ENCODE measurements around the gene AGPAT4. TPM values are rescaled to one million over a fixed set of nuclear protein-coding genes. Genes with fewer than 3 reads are reported as not detected.
A peak's percentile ranks its signal among the peaks of the same experiment; 100 is the strongest.
"Not testable (repeated sequence)": the region's sequence is repeated elsewhere in the genome, so short reads cannot be mapped to it uniquely, and the experiment has no call there.

Gene AGPAT4
- total RNA-seq, 2 donors from 2014 or later = 8.0 to 9.5 TPM

DNA sequence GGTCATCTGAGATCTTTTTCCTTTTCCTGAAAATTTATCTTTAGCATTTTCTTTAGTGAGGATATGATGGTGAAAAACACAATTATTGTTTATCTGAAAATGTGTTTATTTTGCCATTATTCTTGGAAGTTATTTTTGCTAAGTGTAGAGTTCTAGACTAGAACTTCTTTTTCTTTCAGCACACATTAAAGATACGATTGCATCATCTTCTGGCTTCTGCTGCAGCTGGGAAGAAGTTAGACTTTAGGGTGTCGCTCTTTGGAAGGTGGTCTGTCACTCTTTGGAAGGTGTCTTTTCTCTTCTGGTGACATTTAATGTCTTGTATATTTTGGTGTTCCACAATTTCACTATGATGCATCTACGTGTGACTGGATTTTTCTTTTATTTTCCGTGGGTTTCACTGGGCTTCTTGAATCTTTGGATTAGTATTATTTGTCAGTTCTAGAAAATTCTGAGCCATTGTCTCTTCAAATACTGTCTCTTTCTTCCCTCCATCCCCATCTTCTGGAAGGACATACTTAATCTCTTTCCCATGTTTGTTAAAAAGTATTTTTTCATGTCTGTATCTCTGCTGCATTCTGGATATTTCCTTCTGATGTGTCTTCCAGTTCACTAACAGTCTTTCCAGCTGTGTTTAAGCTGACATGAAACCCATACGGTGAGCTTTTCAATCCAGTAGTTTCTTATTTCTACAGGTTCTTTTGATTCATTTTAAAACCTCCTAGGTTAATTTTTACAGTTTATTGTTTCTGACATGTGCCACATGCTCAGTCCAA lies 81.0 kb downstream of the AGPAT4 start:
- H3K36me3 Mint-ChIP-seq (ENCODE audit: insufficient read depth in 2 of 2) = peaks cover 9 to 12% of the 10 kb centered on the region in 2 donors
- DNase-seq (no peak), ATAC-seq (replicated peaks in 1 of 2) (no peak)
- no peak overlapping the region for H3K4me3 Mint-ChIP-seq
- no peaks in the 10 kb centered on the region for H3K27me3 Mint-ChIP-seq (ENCODE audit: low read depth)
- peak overlapping the region; percentile 50 for H3K27ac Mint-ChIP-seq
- H3K9me3 Mint-ChIP-seq = peaks cover 9 to 14% of the 10 kb centered on the region in 2 donors
- H3K4me1 Mint-ChIP-seq (ENCODE audit: low read depth) = no peaks in the 10 kb centered on the region

DNA sequence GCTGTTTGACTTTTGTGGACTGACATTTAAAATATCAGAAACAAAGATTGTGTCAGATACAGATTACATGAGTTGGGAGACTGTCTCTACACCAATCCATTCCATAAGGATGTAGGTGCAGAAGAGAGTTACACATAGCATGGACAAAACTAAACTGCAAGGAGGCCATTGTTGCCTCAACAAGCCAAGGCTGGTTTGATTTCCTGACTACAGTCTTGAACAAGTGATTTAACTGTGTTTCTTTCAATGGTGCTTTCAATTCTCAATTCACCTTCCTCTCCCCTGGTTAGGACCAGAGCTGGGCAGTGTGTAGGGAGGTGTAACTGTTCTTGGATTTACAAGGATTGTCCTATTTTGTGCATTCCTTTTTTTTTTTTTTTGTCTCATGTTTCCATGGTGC lies 82.2 kb downstream of the AGPAT4 start:
- Mint-ChIP-seq H3K27me3 (ENCODE audit: low read depth) (no peaks in the 10 kb centered on the region), H3K27ac (no peak overlapping the region), H3K9me3 (peaks cover 9 to 14% of the 10 kb centered on the region in 2 donors), H3K36me3 (ENCODE audit: insufficient read depth in 2 of 2) (peaks cover 9 to 12% of the 10 kb centered on the region in 2 donors), H3K4me3 (no peak overlapping the region), H3K4me1 (ENCODE audit: low read depth) (peaks cover 4% of the 10 kb centered on the region)
- no peak for ATAC-seq (replicated peaks in 1 of 2)
- DNase-seq = no peak

DNA sequence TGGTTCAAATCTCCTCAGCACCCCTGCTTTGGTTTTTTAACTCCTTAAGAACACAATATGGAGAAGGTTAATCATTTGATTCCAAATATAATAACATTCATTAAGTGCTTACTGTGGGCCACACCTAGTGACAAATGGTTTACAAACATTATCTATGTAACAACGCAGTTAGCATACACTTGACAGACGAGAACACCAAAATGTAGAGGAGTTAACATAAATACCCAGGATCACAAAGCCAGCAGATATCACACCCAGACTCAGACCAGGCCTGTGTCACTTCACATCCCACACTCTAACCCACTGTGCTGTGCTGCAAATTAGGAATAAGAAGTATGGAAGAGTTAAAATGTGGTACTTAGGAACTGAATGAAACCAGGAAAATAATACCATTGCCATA lies 82.9 kb downstream of the AGPAT4 start:
- ATAC-seq (replicated peaks in 1 of 2) = no peak
- peaks cover 10% of the 10 kb centered on the region for H3K4me1 Mint-ChIP-seq (ENCODE audit: low read depth)
- no peaks in the 10 kb centered on the region for H3K27me3 Mint-ChIP-seq (ENCODE audit: low read depth)
- H3K27ac Mint-ChIP-seq = no peak overlapping the region
- no peak for DNase-seq
- H3K36me3 Mint-ChIP-seq (ENCODE audit: insufficient read depth in 2 of 2) = peaks cover 9 to 12% of the 10 kb centered on the region in 2 donors
- H3K4me3 Mint-ChIP-seq = no peak overlapping the region
- H3K9me3 Mint-ChIP-seq = peaks cover 9 to 14% of the 10 kb centered on the region in 2 donors

DNA sequence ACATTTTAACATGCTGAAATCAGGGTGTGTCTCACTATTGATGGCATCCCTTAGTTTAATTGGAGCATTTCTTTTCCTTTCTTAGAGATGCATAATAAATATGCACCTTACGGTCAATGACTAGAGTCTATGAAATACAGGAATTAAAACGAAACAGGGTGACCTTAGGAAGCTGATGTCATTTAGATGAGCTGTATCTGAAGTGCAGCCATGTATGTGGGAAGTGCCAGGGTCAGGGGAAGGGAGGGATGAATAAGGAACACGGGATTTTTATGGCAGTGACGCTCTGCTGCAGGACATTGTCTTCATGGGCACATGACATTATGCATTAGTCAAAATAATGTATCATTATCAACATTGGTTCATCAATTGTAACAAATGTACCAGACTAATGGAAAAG lies 84.0 kb downstream of the AGPAT4 start:
- H3K4me1 Mint-ChIP-seq (ENCODE audit: low read depth) = peaks cover 10% of the 10 kb centered on the region
- no peaks in the 10 kb centered on the region for H3K27me3 Mint-ChIP-seq (ENCODE audit: low read depth)
- H3K9me3 Mint-ChIP-seq = peaks cover 9 to 14% of the 10 kb centered on the region in 2 donors
- no peak for ATAC-seq (replicated peaks in 1 of 2)
- no peak for DNase-seq
- no peak overlapping the region for H3K27ac Mint-ChIP-seq
- H3K36me3 Mint-ChIP-seq (ENCODE audit: insufficient read depth in 2 of 2) = peaks cover 9 to 12% of the 10 kb centered on the region in 2 donors
- H3K4me3 Mint-ChIP-seq = no peak overlapping the region

DNA sequence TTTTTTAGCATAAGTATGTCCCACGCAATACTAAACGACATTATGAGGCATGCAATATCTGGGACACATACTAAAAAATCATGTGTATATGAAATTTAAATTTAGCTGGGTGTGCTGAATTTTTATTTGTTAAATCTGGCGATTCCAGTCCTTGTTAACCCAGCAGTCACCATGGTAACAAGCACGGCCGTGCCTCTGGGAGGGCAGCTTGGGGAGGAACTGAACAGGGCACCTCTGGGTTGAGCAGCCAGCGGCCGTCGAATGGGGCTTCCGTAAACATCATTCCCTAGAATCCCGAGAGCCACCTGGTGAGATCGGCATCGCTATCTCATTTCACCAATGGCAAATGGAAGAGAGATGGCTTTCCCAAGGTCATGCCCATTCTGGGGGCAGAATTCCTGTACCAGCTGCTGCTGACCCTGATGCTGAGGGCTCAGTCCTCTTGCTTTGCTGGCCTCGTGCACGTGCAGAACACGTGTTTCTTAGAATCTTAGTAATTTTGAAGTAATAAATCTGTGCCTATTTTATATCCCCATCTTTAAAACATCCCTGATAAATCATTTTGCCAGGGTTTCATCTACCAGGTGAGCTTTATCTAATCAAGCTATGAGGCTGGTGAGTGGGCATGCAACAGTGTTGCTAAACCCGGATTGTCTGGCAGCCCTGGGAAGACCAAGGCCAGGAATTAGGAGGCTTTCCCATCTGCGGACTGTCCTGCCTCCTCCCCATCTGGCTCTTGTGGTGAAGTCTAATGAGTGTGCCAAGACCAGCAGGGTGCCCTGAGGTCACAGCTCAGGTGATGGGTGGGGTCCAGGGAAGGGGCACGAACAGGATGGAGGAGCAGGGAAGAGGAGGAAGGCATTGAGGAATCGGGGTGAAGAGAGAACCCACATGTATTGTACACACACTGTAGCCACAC lies 85.1 kb downstream of the AGPAT4 start:
- Mint-ChIP-seq H3K4me1 (ENCODE audit: low read depth) (peaks cover 10% of the 10 kb centered on the region), H3K27ac (no peak overlapping the region), H3K27me3 (ENCODE audit: low read depth) (no peaks in the 10 kb centered on the region), H3K4me3 (no peak overlapping the region), H3K36me3 (ENCODE audit: insufficient read depth in 2 of 2) (peaks cover 5 to 10% of the 10 kb centered on the region in 2 donors), H3K9me3 (peaks cover 5 to 12% of the 10 kb centered on the region in 2 donors)
- DNase-seq (no peak), ATAC-seq (replicated peaks in 1 of 2) (no peak)

DNA sequence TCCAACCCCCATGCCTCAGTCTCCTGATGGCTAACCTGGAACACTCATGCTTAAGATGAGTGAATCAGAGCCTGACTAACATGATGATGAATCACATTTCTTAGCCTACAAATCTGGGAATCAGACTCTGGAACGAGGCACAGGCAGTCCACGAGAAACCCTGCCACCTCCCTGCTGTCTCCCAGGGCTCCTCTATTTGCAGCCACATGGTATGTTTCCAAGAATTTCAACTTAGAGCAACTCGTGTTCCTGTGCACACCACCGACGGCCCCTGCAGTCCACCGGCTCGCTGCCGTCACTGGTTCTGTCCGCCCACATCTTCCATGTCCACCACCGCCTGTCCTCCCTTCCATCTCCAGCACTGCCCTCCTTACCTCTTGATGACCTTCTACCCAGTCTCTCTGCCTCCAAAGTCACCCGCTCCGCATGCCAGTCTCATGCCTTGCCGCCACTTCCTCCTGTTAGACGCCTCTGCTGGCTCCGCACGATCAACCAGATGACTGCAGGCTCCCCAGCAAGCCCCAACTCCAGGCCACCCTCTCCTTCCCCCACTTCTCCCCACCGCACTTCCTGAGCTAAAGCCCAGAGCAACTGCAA lies 87.6 kb downstream of the AGPAT4 start:
- no peak for DNase-seq

DNA sequence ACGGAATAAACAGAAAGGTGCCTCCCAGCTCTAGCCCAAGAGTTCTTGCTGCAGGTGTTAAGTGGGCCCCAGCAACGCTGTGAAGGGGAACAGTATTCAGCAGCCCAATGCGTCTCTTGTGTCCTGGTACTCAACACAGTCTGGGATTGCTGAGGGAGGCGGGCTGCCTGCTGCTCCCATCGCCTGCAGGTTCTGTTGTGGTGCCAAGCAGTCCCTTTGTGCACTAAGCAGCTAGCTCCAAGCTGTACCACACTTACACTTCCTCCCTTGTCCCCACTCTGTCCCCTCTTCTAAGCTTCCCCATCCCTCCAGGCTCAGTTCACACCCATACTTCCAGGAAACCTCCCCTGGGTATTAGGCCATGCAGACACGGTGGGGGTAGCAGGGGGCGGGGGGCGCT lies 92.7 kb downstream of the AGPAT4 start:
- H3K27ac Mint-ChIP-seq = no peak overlapping the region
- H3K4me1 Mint-ChIP-seq (ENCODE audit: low read depth) = peaks cover under 1% of the 10 kb centered on the region
- DNase-seq = no peak
- H3K27me3 Mint-ChIP-seq (ENCODE audit: low read depth) = no peaks in the 10 kb centered on the region
- ATAC-seq (replicated peaks in 1 of 2) = no peak
- H3K4me3 Mint-ChIP-seq = no peak overlapping the region
- H3K9me3 Mint-ChIP-seq = peaks cover 6 to 7% of the 10 kb centered on the region in 2 donors
- peaks cover 5 to 11% of the 10 kb centered on the region in 2 donors for H3K36me3 Mint-ChIP-seq (ENCODE audit: insufficient read depth in 2 of 2)

More for the DNA sequence above, 87.6 kb downstream of the AGPAT4 start:
- ATAC-seq (replicated peaks in 1 of 2) = no peak
- Mint-ChIP-seq H3K27ac (no peak overlapping the region), H3K27me3 (ENCODE audit: low read depth) (no peaks in the 10 kb centered on the region), H3K4me1 (ENCODE audit: low read depth) (peaks cover 10% of the 10 kb centered on the region), H3K4me3 (no peak overlapping the region), H3K36me3 (ENCODE audit: insufficient read depth in 2 of 2) (no peaks in the 10 kb centered on the region), H3K9me3 (peaks cover 2% of the 10 kb centered on the region in 2 donors)

DNA sequence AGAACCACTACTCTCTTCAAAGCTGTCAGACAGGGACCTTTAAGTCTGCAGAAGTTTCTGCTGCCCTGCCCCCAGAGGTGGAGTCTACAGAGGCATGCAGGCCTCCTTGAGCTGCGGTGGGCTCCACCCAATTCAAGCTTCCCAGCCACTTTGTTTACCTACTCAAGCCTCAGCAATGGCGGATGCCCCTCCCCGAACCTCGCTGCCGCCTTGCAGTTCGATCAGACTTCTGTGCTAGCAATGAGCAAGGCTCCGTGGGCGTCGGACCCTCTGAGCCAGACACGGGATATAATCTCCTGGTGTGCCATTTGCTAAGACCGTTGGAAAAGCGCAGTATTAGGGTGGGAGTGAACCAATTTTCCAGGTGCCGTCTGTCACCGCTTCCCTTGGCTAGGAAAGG lies 95.7 kb downstream of the AGPAT4 start:
- not testable (repeated sequence) for H3K27ac Mint-ChIP-seq; H3K27me3 Mint-ChIP-seq (ENCODE audit: low read depth); H3K4me3 Mint-ChIP-seq; H3K4me1 Mint-ChIP-seq (ENCODE audit: low read depth); DNase-seq; ATAC-seq (replicated peaks in 1 of 2)
- Mint-ChIP-seq H3K36me3 (ENCODE audit: insufficient read depth in 2 of 2) (peaks cover 8 to 11% of the 10 kb centered on the region in 2 donors), H3K9me3 (peaks cover 10 to 11% of the 10 kb centered on the region in 2 donors)

DNA sequence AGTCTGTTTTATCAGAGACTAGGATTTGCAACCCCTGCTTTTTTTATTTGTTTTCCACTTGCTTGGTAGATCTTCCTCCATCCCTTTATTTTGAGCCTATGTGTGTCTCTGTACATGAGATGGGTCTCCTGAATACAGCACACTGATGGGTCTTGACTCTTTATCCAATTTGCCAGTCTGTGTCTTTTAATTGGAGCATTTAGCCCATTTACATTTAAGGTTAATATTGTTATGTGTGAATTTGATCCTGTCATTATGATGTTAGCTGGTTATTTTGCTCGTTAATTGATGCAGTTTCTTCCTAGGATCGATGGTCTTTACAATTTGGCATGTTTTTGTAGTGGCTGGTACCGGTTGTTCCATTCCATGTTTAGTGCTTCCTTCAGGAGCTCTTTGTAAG lies 97.4 kb downstream of the AGPAT4 start:
- not testable (repeated sequence) for H3K4me1 Mint-ChIP-seq (ENCODE audit: low read depth); ATAC-seq (replicated peaks in 1 of 2); H3K4me3 Mint-ChIP-seq; H3K27me3 Mint-ChIP-seq (ENCODE audit: low read depth); H3K27ac Mint-ChIP-seq; DNase-seq
- peaks cover 9 to 11% of the 10 kb centered on the region in 2 donors for H3K36me3 Mint-ChIP-seq (ENCODE audit: insufficient read depth in 2 of 2)
- peaks cover 10 to 11% of the 10 kb centered on the region in 2 donors for H3K9me3 Mint-ChIP-seq

DNA sequence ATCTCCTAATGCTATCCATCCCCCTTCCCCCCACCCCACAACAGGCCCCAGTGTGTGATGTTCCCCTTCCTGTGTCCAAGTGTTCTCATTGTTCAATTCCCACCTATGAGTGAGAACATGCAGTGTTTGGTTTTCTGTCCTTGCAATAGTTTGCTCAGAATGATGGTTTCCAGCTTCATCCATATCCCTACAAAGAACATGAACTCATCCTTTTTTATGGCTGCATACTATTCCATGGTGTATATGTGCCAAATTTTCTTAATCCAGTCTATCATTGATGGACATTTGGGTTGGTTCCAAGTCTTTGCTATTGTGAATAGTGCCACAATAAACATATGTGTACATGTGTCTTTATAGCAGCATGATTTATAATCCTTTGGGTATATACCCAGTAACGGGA lies 101.1 kb downstream of the AGPAT4 start:
- H3K4me3 Mint-ChIP-seq; H3K4me1 Mint-ChIP-seq (ENCODE audit: low read depth); DNase-seq; H3K27me3 Mint-ChIP-seq (ENCODE audit: low read depth); H3K36me3 Mint-ChIP-seq (ENCODE audit: insufficient read depth in 2 of 2); ATAC-seq (replicated peaks in 1 of 2); H3K27ac Mint-ChIP-seq: not testable (repeated sequence)
- peaks cover 9 to 10% of the 10 kb centered on the region in 2 donors for H3K9me3 Mint-ChIP-seq

DNA sequence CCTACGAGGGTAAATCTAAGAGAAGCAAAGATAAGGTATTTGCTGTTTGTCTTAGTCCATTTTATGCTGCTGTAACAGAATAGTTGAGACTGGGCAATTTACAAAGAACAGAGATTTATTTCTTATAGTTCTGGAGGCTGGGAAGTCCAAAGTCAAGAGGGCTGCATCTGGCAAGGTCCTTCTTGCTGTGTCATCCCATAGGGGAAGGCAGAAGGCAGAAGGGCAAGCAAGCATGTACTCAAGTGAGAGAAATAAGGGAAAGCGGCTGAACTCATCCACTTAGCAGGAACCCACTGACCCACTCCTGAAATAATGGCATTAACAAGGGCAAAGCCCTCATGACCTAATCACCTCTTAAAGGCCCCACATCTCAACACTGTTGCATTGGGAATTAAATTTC lies 102.7 kb downstream of the AGPAT4 start:
- peaks cover 0 to 4% of the 10 kb centered on the region in 2 donors for H3K36me3 Mint-ChIP-seq (ENCODE audit: insufficient read depth in 2 of 2)
- DNase-seq (no peak), ATAC-seq (replicated peaks in 1 of 2) (no peak)
- H3K27me3 Mint-ChIP-seq (ENCODE audit: low read depth) = no peaks in the 10 kb centered on the region
- H3K4me1 Mint-ChIP-seq (ENCODE audit: low read depth) = no peaks in the 10 kb centered on the region
- H3K9me3 Mint-ChIP-seq = peaks cover 4 to 5% of the 10 kb centered on the region in 2 donors
- no peak overlapping the region for H3K4me3 Mint-ChIP-seq
- H3K27ac Mint-ChIP-seq = no peak overlapping the region

DNA sequence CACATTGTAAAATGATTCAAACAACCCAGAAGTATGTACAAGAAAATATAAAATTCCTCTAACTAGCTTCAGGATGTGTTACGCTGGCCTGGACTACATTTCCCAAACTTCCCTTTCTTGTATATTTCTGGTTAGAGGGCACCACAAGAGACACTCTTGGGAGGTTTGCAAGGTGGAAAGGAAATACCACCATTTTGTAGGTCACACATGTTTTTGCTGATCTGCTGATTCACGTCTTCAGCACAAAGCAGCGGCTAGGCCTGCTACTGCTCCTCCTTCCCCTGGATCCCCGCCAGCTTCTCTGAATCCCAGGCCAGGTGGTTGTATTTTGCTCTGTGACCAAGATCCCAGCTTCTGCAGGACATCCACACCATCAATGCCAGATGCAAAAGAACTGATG lies 104.2 kb downstream of the AGPAT4 start:
- H3K36me3 Mint-ChIP-seq (ENCODE audit: insufficient read depth in 2 of 2) = peaks cover 0 to 4% of the 10 kb centered on the region in 2 donors

DNA sequence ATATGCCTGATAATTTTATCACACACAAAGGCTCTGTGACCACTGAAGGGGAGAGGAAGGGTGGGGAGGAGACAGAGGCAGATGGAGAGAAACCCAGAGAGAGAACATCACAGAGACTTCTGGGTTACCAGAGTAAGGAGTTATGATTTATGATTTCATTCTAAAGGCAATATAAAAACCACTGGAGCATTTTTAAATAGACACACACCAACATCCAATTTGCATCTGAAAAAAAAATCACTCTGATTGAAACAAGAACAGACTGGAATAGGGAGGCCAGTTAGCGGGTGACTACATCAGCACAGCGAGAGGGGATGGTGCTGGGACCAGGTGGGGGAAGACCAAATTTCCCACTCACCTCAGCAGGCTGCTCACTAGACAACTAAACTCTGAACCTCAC lies 104.8 kb downstream of the AGPAT4 start:
- Mint-ChIP-seq H3K4me3 (no peak overlapping the region), H3K36me3 (ENCODE audit: insufficient read depth in 2 of 2) (peaks cover 0 to 4% of the 10 kb centered on the region in 2 donors), H3K27ac (no peak overlapping the region), H3K9me3 (peaks cover 1 to 4% of the 10 kb centered on the region in 2 donors), H3K4me1 (ENCODE audit: low read depth) (no peaks in the 10 kb centered on the region), H3K27me3 (ENCODE audit: low read depth) (no peaks in the 10 kb centered on the region)
- ATAC-seq (replicated peaks in 1 of 2) (no peak), DNase-seq (no peak)

More for the DNA sequence above, 104.2 kb downstream of the AGPAT4 start:
- Mint-ChIP-seq H3K9me3 (peaks cover 1 to 4% of the 10 kb centered on the region in 2 donors), H3K4me1 (ENCODE audit: low read depth) (no peaks in the 10 kb centered on the region), H3K4me3 (no peak overlapping the region), H3K27ac (no peak overlapping the region), H3K27me3 (ENCODE audit: low read depth) (no peaks in the 10 kb centered on the region)
- ATAC-seq (replicated peaks in 1 of 2) = no peak
- DNase-seq = no peak
